HG02678 (cell line): ENCODE data around the gene CASP2.

ENCODE experiments used
- ATAC-seq: cut with Tn5 transposase; IDR thresholded peaks from one replicate; pipeline ENCODE4 v1.9.1; 2021; ENCODE audit warnings: mild to moderate bottlenecking, moderate library complexity; ENCODE audit not compliant: unreplicated experiment

Gene CASP2

DNA sequence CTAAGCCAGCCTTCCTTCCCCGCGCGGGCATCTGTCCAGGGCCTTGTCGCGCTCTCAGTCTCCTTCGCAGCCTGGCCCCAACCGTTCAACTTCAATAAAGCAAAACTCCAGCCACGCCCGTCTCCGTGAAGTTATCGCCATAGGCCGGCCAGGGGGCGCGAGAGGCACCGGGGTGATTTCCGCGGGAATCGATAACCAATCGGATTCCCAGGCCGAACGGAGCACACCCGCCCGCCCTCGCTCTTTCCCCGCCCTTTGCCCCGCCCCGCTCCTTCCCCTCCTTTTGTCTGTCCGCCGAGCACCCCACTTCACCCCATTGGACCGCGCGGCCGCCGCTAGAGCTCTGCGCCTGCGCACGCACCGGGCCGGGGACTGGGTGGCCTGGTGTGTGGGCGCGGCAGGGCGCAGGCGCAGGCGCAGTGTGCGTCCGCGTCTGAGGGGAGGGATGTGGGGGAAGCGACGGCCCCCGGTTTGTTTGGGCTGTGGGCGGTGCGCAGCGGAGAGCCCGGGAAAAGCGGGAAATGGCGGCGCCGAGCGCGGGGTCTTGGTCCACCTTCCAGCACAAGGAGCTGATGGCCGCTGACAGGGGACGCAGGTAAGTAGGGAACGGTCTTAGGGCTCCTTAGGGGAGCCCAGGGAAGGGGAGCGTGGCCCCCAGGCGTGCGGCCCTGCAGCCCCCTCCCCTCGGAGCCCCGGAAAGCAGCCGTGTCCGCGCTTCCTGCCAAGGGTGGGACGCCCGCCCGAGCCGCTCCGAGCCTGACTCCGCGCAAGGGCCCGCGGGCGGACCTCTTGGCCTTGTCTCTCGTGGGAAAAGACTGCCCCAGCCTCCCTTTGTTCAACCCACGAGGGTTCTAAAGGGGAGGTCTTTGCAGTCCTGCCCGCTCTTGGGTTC is at the start of gene CASP2:
CASP2 (plus strand) TSS at position 417 of the 892 bp plus-strand sequence; CDS start at position 522, 105 bp downstream.
- ATAC-seq: peak; percentile 89

GRCh38 chr7:143239813-143240212 is 48.3 kb upstream of the CASP2 start:
- no peak for ATAC-seq

- ATAC-seq: peak; percentile 98
Measured at GRCh38 chr7:143240291-143241168, 47.6 kb upstream of the CASP2 start.

DNA sequence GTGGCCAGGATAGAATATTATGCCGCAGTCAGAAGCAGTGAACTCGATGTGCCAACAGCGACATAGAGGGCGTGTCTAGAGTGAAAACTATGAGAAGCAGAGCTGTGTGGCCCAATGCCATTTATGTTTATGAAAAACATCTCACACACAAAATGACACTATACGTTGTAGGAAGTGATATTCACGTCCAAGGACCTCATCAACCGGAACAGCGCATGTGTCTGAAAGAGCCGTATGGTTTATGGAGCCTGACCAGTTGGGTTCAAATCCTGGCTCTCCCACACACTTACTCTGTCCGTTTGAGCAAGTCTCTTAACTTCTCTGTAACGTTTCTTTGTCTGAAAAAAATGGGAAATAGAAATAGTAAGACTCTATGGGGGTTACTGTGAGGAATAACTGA is 45.8 kb upstream of the CASP2 start:
- ATAC-seq: no peak

DNA sequence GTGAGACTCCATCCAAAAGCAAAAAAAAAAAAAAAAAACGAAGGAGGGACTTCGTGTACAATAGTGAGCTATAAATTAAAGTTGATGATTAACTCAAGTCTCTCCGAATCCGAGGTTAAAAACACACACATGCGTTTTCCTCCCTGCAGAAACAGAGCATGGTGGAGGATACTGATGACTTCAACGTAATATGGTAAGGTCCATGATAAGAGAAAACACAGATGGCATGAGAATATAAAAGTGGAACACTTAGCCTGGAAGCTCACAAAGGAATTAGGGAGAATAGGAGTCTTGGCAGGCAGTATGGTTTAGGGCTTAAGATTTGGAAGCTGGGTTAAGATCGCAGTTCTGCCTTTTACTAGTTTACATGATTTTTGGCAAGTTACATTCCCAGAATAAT is 45.0 kb upstream of the CASP2 start:
- no peak for ATAC-seq

DNA sequence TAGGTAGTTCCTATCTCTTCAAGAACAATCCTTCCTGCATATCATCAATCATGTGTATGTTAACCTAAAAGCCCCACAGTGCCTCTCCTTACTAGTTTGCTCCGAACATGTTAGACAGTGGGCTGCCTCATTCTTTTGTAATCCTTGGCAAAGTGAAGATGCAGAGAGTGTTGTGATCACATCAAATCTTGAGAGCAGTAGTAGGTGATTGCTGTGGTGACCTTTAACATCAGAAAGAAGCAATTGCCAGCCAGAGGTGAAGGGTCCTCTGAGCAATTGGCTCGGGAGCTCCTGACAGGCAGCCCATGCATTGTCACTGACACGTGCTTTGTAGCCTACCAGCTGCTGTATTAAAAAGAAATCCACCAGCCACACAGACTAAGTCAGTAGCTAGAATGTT is 44.5 kb upstream of the CASP2 start:
- no peak for ATAC-seq

- no peak for ATAC-seq
Measured at GRCh38 chr7:143244321-143244720, 43.8 kb upstream of the CASP2 start.

DNA sequence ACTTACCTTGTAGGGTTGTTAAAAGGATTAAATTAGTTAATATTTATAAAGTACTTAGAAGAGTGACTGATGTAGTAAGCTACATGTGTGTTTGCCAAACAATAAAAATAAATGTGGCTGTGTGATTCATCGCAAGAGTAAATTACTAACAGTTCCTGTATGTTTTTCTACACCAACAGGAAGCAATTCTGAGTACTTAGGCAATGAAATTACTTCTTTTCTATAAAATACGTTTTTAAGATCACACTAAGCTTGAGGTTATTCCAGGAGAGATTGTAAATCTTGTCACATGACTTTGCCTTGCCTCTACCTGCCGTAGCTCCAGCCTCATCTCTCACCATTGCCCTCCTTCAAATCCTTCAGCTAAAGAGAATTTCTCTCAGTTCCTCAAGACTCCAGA is 43.0 kb upstream of the CASP2 start:
- ATAC-seq: no peak

GRCh38 chr7:143247372-143247771 is 40.8 kb upstream of the CASP2 start:
- no peak for ATAC-seq

- ATAC-seq: no peak
Measured at GRCh38 chr7:143248761-143249354, 39.3 kb upstream of the CASP2 start.

DNA sequence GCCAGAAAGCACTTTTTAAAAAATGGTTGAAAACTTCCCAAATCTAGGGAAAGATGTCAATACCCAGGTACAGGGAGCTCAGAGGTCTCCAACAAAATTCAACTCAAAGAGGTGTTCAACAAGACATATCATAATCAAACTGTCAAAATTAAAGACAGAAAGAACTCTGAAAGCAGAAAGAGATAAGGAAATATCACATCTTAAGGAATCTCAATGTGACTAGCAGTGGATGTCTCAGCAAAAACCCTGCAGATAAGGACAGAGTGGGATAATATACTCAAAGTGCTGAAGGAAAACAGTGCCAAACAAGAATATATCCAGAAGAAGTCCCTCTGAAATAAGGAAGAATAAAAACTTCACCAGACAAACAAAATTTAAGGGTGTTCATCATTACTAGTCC is 38.0 kb upstream of the CASP2 start:
- no peak for ATAC-seq

GRCh38 chr7:143250822-143251221 is 37.3 kb upstream of the CASP2 start:
- no peak for ATAC-seq

GRCh38 chr7:143252006-143252405 is 36.1 kb upstream of the CASP2 start:
- no peak for ATAC-seq

- ATAC-seq: no peak
Measured at GRCh38 chr7:143255564-143255963, 32.6 kb upstream of the CASP2 start.

- ATAC-seq: no peak
Measured at GRCh38 chr7:143256325-143256724, 31.8 kb upstream of the CASP2 start.

DNA sequence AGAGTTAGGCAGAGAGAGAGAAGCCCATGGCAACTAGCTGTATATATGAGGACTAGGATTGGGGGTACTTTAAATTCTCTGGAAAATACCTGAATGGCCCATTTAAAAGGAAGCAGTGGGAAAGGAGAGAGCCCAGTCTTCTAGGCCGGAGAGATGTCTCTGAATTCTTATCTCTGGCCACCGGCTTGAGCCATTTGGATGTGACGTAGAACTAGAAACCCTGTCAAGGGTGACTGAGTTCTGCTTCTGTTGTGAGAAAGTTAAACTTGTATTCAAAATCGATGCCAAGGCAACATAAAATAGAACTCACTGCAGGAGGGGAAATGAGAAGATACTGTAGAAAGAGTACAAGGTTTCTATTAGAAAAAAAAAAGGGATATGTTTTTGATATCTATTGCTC is 31.2 kb upstream of the CASP2 start:
- ATAC-seq: peak; percentile 80

DNA sequence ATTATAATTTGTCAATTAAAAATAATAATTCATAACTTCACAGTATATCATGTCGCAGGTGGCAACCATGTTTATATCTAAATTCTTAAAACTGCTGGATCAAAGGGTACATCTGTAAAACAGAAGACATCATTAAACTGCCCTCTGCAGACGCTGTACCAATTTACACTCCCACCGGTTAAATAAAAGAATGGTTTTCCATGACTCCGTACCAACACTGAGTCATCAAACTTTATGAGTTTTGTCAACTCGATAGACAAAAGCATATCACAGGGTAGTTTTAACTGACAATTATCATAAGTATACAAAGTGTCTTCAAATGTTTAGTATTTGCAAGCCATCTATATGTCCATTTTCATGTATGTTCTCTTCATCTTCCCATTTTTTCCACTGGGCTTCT is 30.6 kb upstream of the CASP2 start:
- no peak for ATAC-seq

- peak; percentile 37 for ATAC-seq
Measured at GRCh38 chr7:143258831-143259230, 29.3 kb upstream of the CASP2 start.

DNA sequence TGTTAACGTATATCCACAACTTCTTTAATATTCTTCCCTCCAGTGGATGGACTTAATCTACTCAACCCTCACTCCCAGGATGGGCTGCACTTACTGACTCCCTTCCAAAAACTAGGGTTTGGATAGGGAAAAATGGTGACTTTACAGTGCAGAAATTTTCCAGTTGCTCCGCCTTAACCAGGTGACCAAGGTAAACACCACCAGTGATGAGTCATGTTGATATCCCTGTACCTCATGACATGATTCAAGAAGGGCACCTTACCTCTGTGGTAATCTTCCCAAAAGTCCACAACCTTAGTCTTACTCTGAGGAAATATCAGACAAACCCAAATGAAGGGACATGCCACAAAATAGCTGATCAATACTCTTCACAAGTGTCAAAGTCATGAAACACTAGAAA is 28.4 kb upstream of the CASP2 start:
- ATAC-seq: no peak

DNA sequence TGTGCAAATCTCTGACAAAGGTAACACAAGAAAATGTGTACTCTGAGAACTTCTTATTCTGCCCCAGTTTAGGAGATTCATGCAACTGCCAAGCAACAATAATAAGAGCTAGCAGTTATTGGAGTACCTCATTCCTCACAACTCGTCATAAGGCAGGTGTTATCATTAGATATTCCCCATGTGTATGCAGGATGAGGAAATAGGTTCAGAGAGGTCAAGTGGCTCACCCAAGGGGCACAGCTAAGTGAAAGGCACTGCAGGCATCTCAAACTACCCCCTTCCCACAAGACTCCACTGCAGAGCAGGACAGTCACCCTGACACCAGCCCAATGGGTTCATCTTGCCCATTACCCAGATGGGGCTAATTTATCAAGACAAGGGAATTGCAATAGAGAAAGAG is 26.2 kb upstream of the CASP2 start:
- no peak for ATAC-seq
